ENCODE data around the gene HOMER2. TPM values are rescaled to one million over a fixed set of nuclear protein-coding genes. Genes with fewer than 3 reads are reported as not detected.

HOMER2 gene
- total RNA-seq, 1 donor, result 11.6 TPM

- TF ChIP-seq, protein P1, sequence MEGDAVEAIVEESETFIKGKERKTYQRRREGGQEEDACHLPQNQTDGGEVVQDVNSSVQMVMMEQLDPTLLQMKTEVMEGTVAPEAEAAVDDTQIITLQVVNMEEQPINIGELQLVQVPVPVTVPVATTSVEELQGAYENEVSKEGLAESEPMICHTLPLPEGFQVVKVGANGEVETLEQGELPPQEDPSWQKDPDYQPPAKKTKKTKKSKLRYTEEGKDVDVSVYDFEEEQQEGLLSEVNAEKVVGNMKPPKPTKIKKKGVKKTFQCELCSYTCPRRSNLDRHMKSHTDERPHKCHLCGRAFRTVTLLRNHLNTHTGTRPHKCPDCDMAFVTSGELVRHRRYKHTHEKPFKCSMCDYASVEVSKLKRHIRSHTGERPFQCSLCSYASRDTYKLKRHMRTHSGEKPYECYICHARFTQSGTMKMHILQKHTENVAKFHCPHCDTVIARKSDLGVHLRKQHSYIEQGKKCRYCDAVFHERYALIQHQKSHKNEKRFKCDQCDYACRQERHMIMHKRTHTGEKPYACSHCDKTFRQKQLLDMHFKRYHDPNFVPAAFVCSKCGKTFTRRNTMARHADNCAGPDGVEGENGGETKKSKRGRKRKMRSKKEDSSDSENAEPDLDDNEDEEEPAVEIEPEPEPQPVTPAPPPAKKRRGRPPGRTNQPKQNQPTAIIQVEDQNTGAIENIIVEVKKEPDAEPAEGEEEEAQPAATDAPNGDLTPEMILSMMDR (IDR thresholded peaks at IDR 0.05; ENCODE audit: extremely low read depth, low read depth, low read length), result no peak
Measured at GRCh38 chr15:82922737-82923136, 29.8 kb downstream of the HOMER2 start.

GRCh38 chr15:82921939-82922338 is 30.6 kb downstream of the HOMER2 start:
- Histone ChIP-seq H3K27ac (ENCODE audit: low read depth, low read length) (no peak overlapping the region), H3K27me3 (ENCODE audit: insufficient read depth, low read length) (no peaks in the 10 kb centered on the region), H3K4me2 (ENCODE audit: insufficient read depth, low read length) (no peak overlapping the region), H3K4me3 (ENCODE audit: insufficient read depth, low read length) (no peak overlapping the region), H3K79me2 (ENCODE audit: insufficient read depth, low read length) (no peaks in the 10 kb centered on the region), H3K4me1 (ENCODE audit: insufficient read depth, low read length) (no peaks in the 10 kb centered on the region), H2AFZ (ENCODE audit: low read length) (no peak overlapping the region), H3K36me3 (ENCODE audit: insufficient read depth, low read length) (no peaks in the 10 kb centered on the region), H4K20me1 (ENCODE audit: insufficient read depth, low read length) (no peaks in the 10 kb centered on the region), H3K9me3 (ENCODE audit: low read depth, low read length) (no peaks in the 10 kb centered on the region)
- TF ChIP-seq, protein P1 (IDR thresholded peaks at IDR 0.05; ENCODE audit: extremely low read depth, low read depth, low read length), result no peak
- no peak for DNase-seq (ENCODE audit: insufficient read length, low spot score, missing footprints)

More at GRCh38 chr15:82922737-82923136, 29.8 kb downstream of the HOMER2 start:
- Histone ChIP-seq H3K4me1 (ENCODE audit: insufficient read depth, low read length) (no peaks in the 10 kb centered on the region), H3K27me3 (ENCODE audit: insufficient read depth, low read length) (no peaks in the 10 kb centered on the region), H3K79me2 (ENCODE audit: insufficient read depth, low read length) (no peaks in the 10 kb centered on the region), H2AFZ (ENCODE audit: low read length) (no peak overlapping the region), H3K9me3 (ENCODE audit: low read depth, low read length) (no peaks in the 10 kb centered on the region), H3K27ac (ENCODE audit: low read depth, low read length) (no peak overlapping the region), H3K4me2 (ENCODE audit: insufficient read depth, low read length) (no peak overlapping the region), H3K4me3 (ENCODE audit: insufficient read depth, low read length) (no peak overlapping the region), H3K36me3 (ENCODE audit: insufficient read depth, low read length) (no peaks in the 10 kb centered on the region), H4K20me1 (ENCODE audit: insufficient read depth, low read length) (no peaks in the 10 kb centered on the region)
- DNase-seq (ENCODE audit: insufficient read length, low spot score, missing footprints), result no peak

DNA sequence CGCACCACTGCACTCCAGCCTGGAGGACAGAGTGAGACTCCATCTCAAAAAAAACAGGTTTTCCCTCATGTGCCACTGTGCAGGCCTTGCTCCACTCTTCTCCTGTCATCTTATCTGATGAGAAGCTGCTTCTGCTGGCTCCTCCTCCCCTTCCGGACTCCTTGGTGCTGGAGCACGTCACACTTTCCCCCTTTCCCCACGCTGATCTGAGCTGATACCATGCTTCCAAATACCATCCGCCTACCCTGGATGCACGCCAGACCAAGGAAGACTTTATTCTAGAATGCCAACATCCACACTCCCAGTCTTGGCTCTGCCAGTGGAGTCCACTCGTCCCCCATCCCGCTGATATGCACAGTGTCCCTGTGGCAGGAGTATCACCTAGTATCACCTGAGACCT is 31.3 kb downstream of the HOMER2 start:
- no peak for DNase-seq (ENCODE audit: insufficient read length, low spot score, missing footprints)
- Histone ChIP-seq H3K36me3 (ENCODE audit: insufficient read depth, low read length) (no peaks in the 10 kb centered on the region), H4K20me1 (ENCODE audit: insufficient read depth, low read length) (no peaks in the 10 kb centered on the region), H3K27me3 (ENCODE audit: insufficient read depth, low read length) (no peaks in the 10 kb centered on the region), H3K9me3 (ENCODE audit: low read depth, low read length) (no peaks in the 10 kb centered on the region), H2AFZ (ENCODE audit: low read length) (no peak overlapping the region), H3K79me2 (ENCODE audit: insufficient read depth, low read length) (no peaks in the 10 kb centered on the region), H3K4me2 (ENCODE audit: insufficient read depth, low read length) (no peak overlapping the region), H3K27ac (ENCODE audit: low read depth, low read length) (no peak overlapping the region), H3K4me3 (ENCODE audit: insufficient read depth, low read length) (no peak overlapping the region), H3K4me1 (ENCODE audit: insufficient read depth, low read length) (no peaks in the 10 kb centered on the region)
- TF ChIP-seq, protein P1 (IDR thresholded peaks at IDR 0.05; ENCODE audit: extremely low read depth, low read depth, low read length), result no peak

DNA sequence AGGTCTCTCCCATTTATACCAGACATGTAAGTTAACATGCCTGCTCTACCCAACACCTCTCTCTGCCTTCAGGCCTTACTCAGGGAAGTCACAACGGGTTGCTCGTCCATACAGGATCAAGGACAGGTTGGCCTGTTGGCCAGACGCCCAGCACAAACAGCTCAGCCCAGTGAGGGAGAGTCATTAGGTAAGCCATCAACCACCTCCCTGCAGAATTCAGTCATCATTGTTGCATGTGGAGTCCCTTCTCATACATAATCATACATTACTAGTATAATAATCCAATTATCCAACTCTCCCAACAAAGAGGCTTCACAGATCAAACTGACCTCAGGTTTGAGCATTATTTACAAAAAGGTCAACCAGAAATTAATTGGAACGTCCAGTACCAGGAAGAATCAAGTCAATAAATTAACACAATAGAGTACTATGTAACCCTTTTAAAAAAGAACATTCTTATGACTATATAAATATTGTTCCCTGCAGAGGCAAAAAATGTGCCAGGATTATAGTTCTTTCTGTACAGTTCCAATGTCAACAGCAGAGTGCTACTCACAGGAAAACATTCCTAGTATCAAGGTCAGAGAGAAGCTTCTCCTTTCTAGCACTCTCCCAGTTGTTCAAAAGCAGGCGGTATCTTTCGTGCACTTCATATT is 33.2 kb downstream of the HOMER2 start:
- Histone ChIP-seq H3K36me3 (ENCODE audit: insufficient read depth, low read length) (no peaks in the 10 kb centered on the region), H3K4me2 (ENCODE audit: insufficient read depth, low read length) (no peak overlapping the region), H3K4me1 (ENCODE audit: insufficient read depth, low read length) (no peaks in the 10 kb centered on the region), H4K20me1 (ENCODE audit: insufficient read depth, low read length) (no peaks in the 10 kb centered on the region), H3K27ac (ENCODE audit: low read depth, low read length) (no peak overlapping the region), H3K79me2 (ENCODE audit: insufficient read depth, low read length) (no peaks in the 10 kb centered on the region), H3K4me3 (ENCODE audit: insufficient read depth, low read length) (no peak overlapping the region), H2AFZ (ENCODE audit: low read length) (no peak overlapping the region), H3K27me3 (ENCODE audit: insufficient read depth, low read length) (no peaks in the 10 kb centered on the region), H3K9me3 (ENCODE audit: low read depth, low read length) (no peaks in the 10 kb centered on the region)
- TF ChIP-seq, protein P1 (IDR thresholded peaks at IDR 0.05; ENCODE audit: extremely low read depth, low read depth, low read length), result no peak
- no peak for DNase-seq (ENCODE audit: insufficient read length, low spot score, missing footprints)

Measured in osteoblast (primary cell).